CD4-positive, alpha-beta T cell treated with Interferon gamma for 1 hour (primary cell): ENCODE data around the gene DHX35.

Experiments used
- DNase-seq: peaks from one replicate; pipeline ENCODE4 v3.0.0-alpha.2; 2020

Gene DHX35

GRCh38 chr20:38962044-38962927 lies at the start of gene DHX35:
DHX35 (plus strand) TSS chr20:38962344; CDS start chr20:38962368, 24 bp downstream.
- peak; percentile 98 for DNase-seq

GRCh38 chr20:38915355-38915754 lies 46.8 kb upstream of the DHX35 start:
- DNase-seq: no peak

- no peak for DNase-seq
Observed at GRCh38 chr20:38917657-38918056, 44.5 kb upstream of the DHX35 start.

GRCh38 chr20:38918172-38918571 lies 44.0 kb upstream of the DHX35 start:
- no peak for DNase-seq

- no peak for DNase-seq
Observed at GRCh38 chr20:38919683-38920082, 42.5 kb upstream of the DHX35 start.

GRCh38 chr20:38920411-38920810 lies 41.7 kb upstream of the DHX35 start:
- DNase-seq: no peak

GRCh38 chr20:38920851-38921250 lies 41.3 kb upstream of the DHX35 start:
- DNase-seq: no peak

GRCh38 chr20:38924718-38925117 lies 37.4 kb upstream of the DHX35 start:
- no peak for DNase-seq

- DNase-seq: peak; percentile 96
Observed at GRCh38 chr20:38926142-38926933, 35.8 kb upstream of the DHX35 start, which contains the start of gene FAM83D. FAM83D (plus strand) TSS chr20:38926417; CDS start chr20:38926443, 26 bp downstream.

- no peak for DNase-seq
Observed at GRCh38 chr20:38926934-38927616, 35.1 kb upstream of the DHX35 start.

- no peak for DNase-seq
Observed at GRCh38 chr20:38927902-38928578, 34.1 kb upstream of the DHX35 start.

- no peak for DNase-seq
Observed at GRCh38 chr20:38930242-38930569, 31.9 kb upstream of the DHX35 start.

GRCh38 chr20:38931984-38932383 lies 30.2 kb upstream of the DHX35 start:
- DNase-seq: no peak

GRCh38 chr20:38932457-38933120 lies 29.6 kb upstream of the DHX35 start:
- no peak for DNase-seq

GRCh38 chr20:38934530-38934929 lies 27.6 kb upstream of the DHX35 start:
- DNase-seq: no peak

GRCh38 chr20:38935285-38935684 lies 26.9 kb upstream of the DHX35 start:
- no peak for DNase-seq

- no peak for DNase-seq
Observed at GRCh38 chr20:38935967-38936407, 26.2 kb upstream of the DHX35 start.

- DNase-seq: no peak
Observed at GRCh38 chr20:38937000-38937399, 25.1 kb upstream of the DHX35 start.

GRCh38 chr20:38937978-38938473 lies 24.1 kb upstream of the DHX35 start:
- no peak for DNase-seq

GRCh38 chr20:38939686-38940085 lies 22.5 kb upstream of the DHX35 start:
- no peak for DNase-seq

- DNase-seq: no peak
Observed at GRCh38 chr20:38940644-38941043, 21.5 kb upstream of the DHX35 start.
